Fibroblast of lung (primary cell): ENCODE data around the gene ISY1.

ENCODE experiments used
- EZH2 ChIP-seq: IDR thresholded peaks from 2 replicates; pipeline ENCODE4 v1.5.1; 2012; ENCODE audit warnings: low read length, control low read depth, mild to moderate bottlenecking; ENCODE audit errors: missing control alignments
- TF ChIP-seq, protein P1 (sequence below), 2 donors: IDR thresholded peaks in 1 of 2; conservative IDR thresholded peaks in 1 of 2; 1 replicate in 1 of 2; 2 replicates in 1 of 2; pipeline ENCODE4 v1.5.1; 2011 to 2012; ENCODE audit warnings: low read length in 2 of 2, control low read depth in 1 of 2, inconsistent platforms in 1 of 2, low read depth in 1 of 2, mild to moderate bottlenecking in 1 of 2

DNA sequence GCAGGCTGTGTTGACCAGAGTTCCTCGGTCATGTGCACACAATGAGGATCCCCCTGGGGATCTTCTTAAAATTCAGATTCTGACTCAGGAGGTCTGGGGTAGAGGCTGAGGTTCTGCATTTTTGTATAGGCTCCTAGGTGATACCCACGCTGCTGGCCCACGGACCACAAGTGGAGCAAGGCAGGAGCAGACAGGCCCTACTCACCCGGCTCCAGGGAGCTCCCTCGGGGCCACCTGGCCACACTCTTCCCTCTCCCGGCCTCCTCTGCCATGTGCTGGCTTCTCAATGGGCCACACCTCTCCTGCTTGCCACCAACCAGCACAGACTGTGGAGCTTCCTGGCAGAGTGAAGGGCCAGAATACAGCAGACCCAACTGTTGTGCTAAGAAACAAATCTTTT, 76.4 kb downstream of the ISY1 start:
- TF ChIP-seq, protein P1, sequence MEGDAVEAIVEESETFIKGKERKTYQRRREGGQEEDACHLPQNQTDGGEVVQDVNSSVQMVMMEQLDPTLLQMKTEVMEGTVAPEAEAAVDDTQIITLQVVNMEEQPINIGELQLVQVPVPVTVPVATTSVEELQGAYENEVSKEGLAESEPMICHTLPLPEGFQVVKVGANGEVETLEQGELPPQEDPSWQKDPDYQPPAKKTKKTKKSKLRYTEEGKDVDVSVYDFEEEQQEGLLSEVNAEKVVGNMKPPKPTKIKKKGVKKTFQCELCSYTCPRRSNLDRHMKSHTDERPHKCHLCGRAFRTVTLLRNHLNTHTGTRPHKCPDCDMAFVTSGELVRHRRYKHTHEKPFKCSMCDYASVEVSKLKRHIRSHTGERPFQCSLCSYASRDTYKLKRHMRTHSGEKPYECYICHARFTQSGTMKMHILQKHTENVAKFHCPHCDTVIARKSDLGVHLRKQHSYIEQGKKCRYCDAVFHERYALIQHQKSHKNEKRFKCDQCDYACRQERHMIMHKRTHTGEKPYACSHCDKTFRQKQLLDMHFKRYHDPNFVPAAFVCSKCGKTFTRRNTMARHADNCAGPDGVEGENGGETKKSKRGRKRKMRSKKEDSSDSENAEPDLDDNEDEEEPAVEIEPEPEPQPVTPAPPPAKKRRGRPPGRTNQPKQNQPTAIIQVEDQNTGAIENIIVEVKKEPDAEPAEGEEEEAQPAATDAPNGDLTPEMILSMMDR (conservative IDR thresholded peaks at IDR 0.05 in 1 of 2, IDR thresholded peaks at IDR 0.05 in 1 of 2; ENCODE audit: low read depth in 1 of 2, low read length in 2 of 2): no peak
- no peak for TF ChIP-seq EZH2
